Measurements from ENCODE around the gene DNAL4.

GRCh38 chr22:38788021-38788816, 5.7 kb downstream of the DNAL4 start:
- TF ChIP-seq POLR2A (IDR thresholded peaks at IDR 0.05) = no peak
- TF ChIP-seq CTCF (IDR thresholded peaks at IDR 0.05) = no peak
- TF ChIP-seq POLR2AphosphoS5 (IDR thresholded peaks at IDR 0.05; ENCODE audit: insufficient read depth in 1 of 2, low read depth in 1 of 2) = peak; percentile 13 to 63

Measured in vagina (tissue), 2 donors.